Mucosa of stomach (tissue), 1 donor: ENCODE data around the gene LPP.
"Not testable (repeated sequence)": the region's sequence is repeated elsewhere in the genome, so short reads cannot be mapped to it uniquely, and the experiment has no call there.

Source experiments
- H3K27me3 ChIP-seq: one replicate; pipeline ENCODE4 v1.7.0; 2013; ENCODE audit warnings: mild to moderate bottlenecking, low read length; ENCODE audit not compliant: control insufficient read depth, insufficient read depth
- H3K36me3 ChIP-seq: one replicate; pipeline ENCODE4 v1.7.0; 2013; ENCODE audit warnings: low read length; ENCODE audit not compliant: control insufficient read depth, insufficient read depth
- H3K4me1 ChIP-seq: one replicate; pipeline ENCODE4 v1.7.0; 2013; ENCODE audit warnings: mild to moderate bottlenecking, low read length; ENCODE audit not compliant: control insufficient read depth, insufficient read depth
- H3K4me3 ChIP-seq: one replicate; pipeline ENCODE4 v1.7.0; 2013; ENCODE audit warnings: low read length
- H3K9ac ChIP-seq: one replicate; pipeline ENCODE4 v1.7.0; 2013; ENCODE audit warnings: mild to moderate bottlenecking, low read length, moderate library complexity
- H3K9me3 ChIP-seq: one replicate; pipeline ENCODE4 v1.7.0; 2013; ENCODE audit warnings: mild to moderate bottlenecking, low read length, moderate library complexity; ENCODE audit not compliant: control insufficient read depth
- donor health status: Pancreatic carcinoma.

LPP gene

GRCh38 chr3:188635258-188636042, 481.5 kb downstream of the LPP start:
- Histone ChIP-seq H3K4me3 (no peak overlapping the region), H3K4me1 (no peaks in the 10 kb centered on the region), H3K27me3 (no peaks in the 10 kb centered on the region), H3K9ac (no peak overlapping the region), H3K9me3 (no peaks in the 10 kb centered on the region), H3K36me3 (no peaks in the 10 kb centered on the region)

GRCh38 chr3:188636292-188636691, 482.3 kb downstream of the LPP start:
- not testable (repeated sequence) for H3K36me3 ChIP-seq, H3K9ac ChIP-seq, H3K27me3 ChIP-seq, H3K9me3 ChIP-seq, H3K4me1 ChIP-seq, H3K4me3 ChIP-seq

GRCh38 chr3:188641076-188641475, 487.1 kb downstream of the LPP start:
- Histone ChIP-seq H3K9ac (no peak overlapping the region), H3K9me3 (no peaks in the 10 kb centered on the region), H3K36me3 (no peaks in the 10 kb centered on the region), H3K4me3 (no peak overlapping the region), H3K27me3 (no peaks in the 10 kb centered on the region), H3K4me1 (no peaks in the 10 kb centered on the region)

GRCh38 chr3:188643736-188644135, 489.8 kb downstream of the LPP start:
- no peaks in the 10 kb centered on the region for H3K36me3 ChIP-seq
- no peaks in the 10 kb centered on the region for H3K27me3 ChIP-seq
- H3K9me3 ChIP-seq: no peaks in the 10 kb centered on the region
- no peak overlapping the region for H3K9ac ChIP-seq
- no peaks in the 10 kb centered on the region for H3K4me1 ChIP-seq
- no peak overlapping the region for H3K4me3 ChIP-seq

- no peaks in the 10 kb centered on the region for H3K9me3 ChIP-seq
- H3K36me3 ChIP-seq: no peaks in the 10 kb centered on the region
- no peak overlapping the region for H3K9ac ChIP-seq
- H3K4me3 ChIP-seq: no peak overlapping the region
- no peaks in the 10 kb centered on the region for H3K4me1 ChIP-seq
- H3K27me3 ChIP-seq: no peaks in the 10 kb centered on the region
Measured at GRCh38 chr3:188646592-188646991, 492.6 kb downstream of the LPP start.

GRCh38 chr3:188647237-188647636, 493.3 kb downstream of the LPP start:
- Histone ChIP-seq H3K9me3 (no peaks in the 10 kb centered on the region), H3K36me3 (no peaks in the 10 kb centered on the region), H3K4me1 (no peaks in the 10 kb centered on the region), H3K4me3 (no peak overlapping the region), H3K27me3 (no peaks in the 10 kb centered on the region), H3K9ac (no peak overlapping the region)

- H3K36me3 ChIP-seq: no peaks in the 10 kb centered on the region
- H3K9me3 ChIP-seq: no peaks in the 10 kb centered on the region
- H3K9ac ChIP-seq: no peak overlapping the region
- no peaks in the 10 kb centered on the region for H3K27me3 ChIP-seq
- no peaks in the 10 kb centered on the region for H3K4me1 ChIP-seq
- no peak overlapping the region for H3K4me3 ChIP-seq
Measured at GRCh38 chr3:188649521-188649920, 495.6 kb downstream of the LPP start.

- Histone ChIP-seq H3K4me1 (peaks cover 20% of the 10 kb centered on the region), H3K36me3 (no peaks in the 10 kb centered on the region), H3K9me3 (no peaks in the 10 kb centered on the region), H3K9ac (no peak overlapping the region), H3K27me3 (no peaks in the 10 kb centered on the region), H3K4me3 (no peak overlapping the region)
Measured at GRCh38 chr3:188656196-188656982, 502.4 kb downstream of the LPP start.

GRCh38 chr3:188658606-188659005, 504.6 kb downstream of the LPP start:
- Histone ChIP-seq H3K4me3 (no peak overlapping the region), H3K9ac (no peak overlapping the region), H3K27me3 (no peaks in the 10 kb centered on the region), H3K36me3 (no peaks in the 10 kb centered on the region), H3K4me1 (peaks cover 20% of the 10 kb centered on the region), H3K9me3 (no peaks in the 10 kb centered on the region)

GRCh38 chr3:188659449-188660090, 505.6 kb downstream of the LPP start:
- Histone ChIP-seq H3K27me3 (no peaks in the 10 kb centered on the region), H3K4me3 (no peak overlapping the region), H3K9me3 (no peaks in the 10 kb centered on the region), H3K4me1 (peaks cover 20% of the 10 kb centered on the region), H3K36me3 (no peaks in the 10 kb centered on the region), H3K9ac (no peak overlapping the region)

- H3K9ac ChIP-seq: no peak overlapping the region
- no peak overlapping the region for H3K4me3 ChIP-seq
- H3K36me3 ChIP-seq: no peaks in the 10 kb centered on the region
- peaks cover 20% of the 10 kb centered on the region for H3K4me1 ChIP-seq
- H3K27me3 ChIP-seq: no peaks in the 10 kb centered on the region
- H3K9me3 ChIP-seq: no peaks in the 10 kb centered on the region
Measured at GRCh38 chr3:188660415-188660814, 506.5 kb downstream of the LPP start.

GRCh38 chr3:188661806-188662205, 507.8 kb downstream of the LPP start:
- H3K4me3 ChIP-seq: no peak overlapping the region
- H3K27me3 ChIP-seq: no peaks in the 10 kb centered on the region
- H3K36me3 ChIP-seq: no peaks in the 10 kb centered on the region
- H3K9me3 ChIP-seq: no peaks in the 10 kb centered on the region
- no peak overlapping the region for H3K9ac ChIP-seq
- peaks cover 14% of the 10 kb centered on the region for H3K4me1 ChIP-seq
